Neural cell (in vitro differentiated cells): ENCODE data around the gene MRPS27. TPM values are rescaled to one million over a fixed set of nuclear protein-coding genes. Genes with fewer than 3 reads are reported as not detected.

Experiments
- H2AFZ ChIP-seq: fragments of 200-600, 300-800 bp; sonication (generic), shearing (Covaris generic); 2 replicates; pipeline ENCODE4 v1.6.0; 2014; ENCODE audit warnings: low read depth, mild to moderate bottlenecking, antibody characterized with exemption, low read length, moderate library complexity
- H3F3A ChIP-seq: fragments of 200-600 bp; shearing (Covaris generic); 2 replicates; pipeline ENCODE4 v1.6.1; 2016; ENCODE audit warnings: mild to moderate bottlenecking, moderate library complexity, mixed read lengths, antibody characterized with exemption, low read length; ENCODE audit not compliant: insufficient read depth, poor library complexity, severe bottlenecking
- H3K27ac ChIP-seq: fragments of 200-600, 300-800 bp; sonication (generic), shearing (Covaris generic); 2 replicates; pipeline ENCODE4 v1.5.1; 2014; ENCODE audit warnings: mild to moderate bottlenecking, low read length, moderate library complexity
- H3K27me3 ChIP-seq: fragments of 300-800, 200-600 bp; sonication (generic), shearing (Covaris generic); 2 replicates; pipeline ENCODE4 v1.6.0; 2014; ENCODE audit warnings: mild to moderate bottlenecking, low read depth, low read length, moderate library complexity; ENCODE audit not compliant: insufficient read depth
- H3K36me3 ChIP-seq: fragments of 300-800, 200-600 bp; sonication (generic), shearing (Covaris generic); 2 replicates; pipeline ENCODE4 v1.5.1; 2014; ENCODE audit warnings: mild to moderate bottlenecking, antibody characterized with exemption, low read length, moderate library complexity; ENCODE audit not compliant: insufficient read depth
- H3K4me2 ChIP-seq: fragments of 300-800, 200-600 bp; sonication (generic), shearing (Covaris generic); 2 replicates; pipeline ENCODE4 v1.6.0; 2014; ENCODE audit warnings: mild to moderate bottlenecking, low read length
- H3K4me3 ChIP-seq: fragments of 300-800, 200-600 bp; sonication (generic), shearing (Covaris generic); 2 replicates; pipeline ENCODE4 v1.5.1; 2014; ENCODE audit warnings: mild to moderate bottlenecking, low read length, moderate library complexity
- H3K79me2 ChIP-seq: fragments of 200-600 bp; shearing (Covaris generic); replicated peaks from 2 replicates; pipeline ENCODE4 v1.6.0; 2014; ENCODE audit warnings: mild to moderate bottlenecking, low read length, moderate library complexity; ENCODE audit not compliant: insufficient read depth
- H3K9ac ChIP-seq: fragments of 300-800, 200-600 bp; sonication (generic), shearing (Covaris generic); 2 replicates; pipeline ENCODE4 v1.6.1; 2016; ENCODE audit warnings: mild to moderate bottlenecking, low read length, mixed read lengths
- H3K9me2 ChIP-seq: fragments of 200-600 bp; shearing (Covaris generic); 2 replicates; pipeline ENCODE4 v1.6.1; 2016; ENCODE audit warnings: mild to moderate bottlenecking, low read length, mixed read lengths; ENCODE audit not compliant: insufficient read depth
- H3K9me3 ChIP-seq: fragments of 200-600, 300-800 bp; sonication (generic), shearing (Covaris generic); 2 replicates; pipeline ENCODE4 v1.6.1; 2016; ENCODE audit warnings: mild to moderate bottlenecking, mixed run types, low read length, moderate library complexity, mixed read lengths
- H4K20me1 ChIP-seq: fragments of 200-600 bp; shearing (Covaris generic); 2 replicates; pipeline ENCODE4 v1.6.1; 2016; ENCODE audit warnings: mild to moderate bottlenecking, mixed run types; ENCODE audit not compliant: insufficient read depth
- CTCF ChIP-seq: fragments of 450-650 bp; IDR thresholded peaks from 2 replicates; pipeline ENCODE4 v1.5.1; 2014; ENCODE audit warnings: antibody characterized with exemption, mild to moderate bottlenecking, moderate library complexity; ENCODE audit not compliant: poor library complexity, severe bottlenecking
- EP300 ChIP-seq: fragments of 450-650 bp; conservative IDR thresholded peaks from 2 replicates; pipeline ENCODE4 v1.6.1; 2014; ENCODE audit warnings: antibody characterized with exemption, mild to moderate bottlenecking, moderate library complexity; ENCODE audit not compliant: poor library complexity, severe bottlenecking
- EZH2 ChIP-seq: fragments of 200-600, 300-800 bp; shearing (Covaris generic), sonication (generic); IDR thresholded peaks from 2 replicates; pipeline ENCODE4 v1.6.1; 2014; ENCODE audit warnings: antibody characterized with exemption, low read length, borderline replicate concordance, mild to moderate bottlenecking; ENCODE audit not compliant: insufficient read depth, poor library complexity, severe bottlenecking
- MXI1 ChIP-seq: fragments of 450-650 bp; conservative IDR thresholded peaks from 2 replicates; pipeline ENCODE4 v1.6.1; 2014; ENCODE audit warnings: antibody characterized with exemption, mild to moderate bottlenecking; ENCODE audit not compliant: poor library complexity, severe bottlenecking
- POLR2AphosphoS5 ChIP-seq: IDR thresholded peaks from 2 replicates; pipeline ENCODE4 v1.6.1; 2012
- RAD21 ChIP-seq: fragments of 450-650 bp; conservative IDR thresholded peaks from 2 replicates; pipeline ENCODE4 v1.6.1; 2014; ENCODE audit warnings: antibody characterized with exemption, mild to moderate bottlenecking, moderate library complexity
- REST ChIP-seq: IDR thresholded peaks from 2 replicates; pipeline ENCODE4 v1.6.1; 2012; ENCODE audit warnings: borderline replicate concordance
- SMC3 ChIP-seq: fragments of 450-650 bp; conservative IDR thresholded peaks from 2 replicates; pipeline ENCODE4 v1.6.1; 2014; ENCODE audit warnings: antibody characterized with exemption, mild to moderate bottlenecking, moderate library complexity; ENCODE audit not compliant: poor library complexity
- TAF1 ChIP-seq: IDR thresholded peaks from 2 replicates; pipeline ENCODE4 v1.6.1; 2012; ENCODE audit warnings: low read depth
- polyA plus RNA-seq: library from polyadenylated mRNA; depleted of rRNA; stranded (reverse); fragments of >200 nt; gene quantifications from 2 replicates; pipeline ENCODE4 v1.2.3, GENCODE V29; 2014

MRPS27 gene
- polyA plus RNA-seq, 1 donor from 2014 or later, result 36.7 TPM

GRCh38 chr5:72302171-72302570 is 17.9 kb downstream of the MRPS27 start:
- Histone ChIP-seq H3K27ac (no peak overlapping the region), H3K9me2 (no peaks in the 10 kb centered on the region), H2AFZ (no peak overlapping the region), H3K9me3 (no peaks in the 10 kb centered on the region), H3K4me2 (no peak overlapping the region), H3K79me2 (peaks cover 10% of the 10 kb centered on the region), H3K27me3 (no peaks in the 10 kb centered on the region), H3F3A (no peaks in the 10 kb centered on the region), H3K36me3 (no peaks in the 10 kb centered on the region), H3K4me3 (no peak overlapping the region), H3K9ac (no peak overlapping the region), H4K20me1 (no peaks in the 10 kb centered on the region)
- TF ChIP-seq POLR2AphosphoS5, result no peak
- TF ChIP-seq MXI1, result no peak
- TF ChIP-seq TAF1, result no peak
- TF ChIP-seq EP300, result no peak
- no peak for TF ChIP-seq RAD21
- no peak for TF ChIP-seq CTCF
- no peak for TF ChIP-seq EZH2
- TF ChIP-seq REST, result no peak
- no peak for TF ChIP-seq SMC3

GRCh38 chr5:72301557-72301956 is 18.5 kb downstream of the MRPS27 start:
- H3K79me2 ChIP-seq, result peaks cover 10% of the 10 kb centered on the region
- no peaks in the 10 kb centered on the region for H4K20me1 ChIP-seq
- H3K27ac ChIP-seq, result no peak overlapping the region
- no peaks in the 10 kb centered on the region for H3K36me3 ChIP-seq
- H3K9me3 ChIP-seq, result no peaks in the 10 kb centered on the region
- no peaks in the 10 kb centered on the region for H3F3A ChIP-seq
- no peaks in the 10 kb centered on the region for H3K9me2 ChIP-seq
- H3K4me2 ChIP-seq, result no peak overlapping the region
- H3K27me3 ChIP-seq, result no peaks in the 10 kb centered on the region
- H2AFZ ChIP-seq, result no peak overlapping the region
- no peak for TF ChIP-seq EP300
- TF ChIP-seq SMC3, result no peak
- no peak overlapping the region for H3K9ac ChIP-seq
- H3K4me3 ChIP-seq, result no peak overlapping the region
